NCI-H446 treated with DMSO at 0.1 percent for 48 hours (cell line): ENCODE results near the gene CHRDL2.
A peak's percentile ranks its signal among the peaks of the same experiment; 100 is the strongest.
"Not testable (repeated sequence)": the region's sequence is repeated elsewhere in the genome, so short reads cannot be mapped to it uniquely, and the experiment has no call there.

Experiments
- DNase-seq: peaks from one replicate; lab custom pipeline; 2025; lab: John Stamatoyannopoulos, UW

CHRDL2 gene, protein sequence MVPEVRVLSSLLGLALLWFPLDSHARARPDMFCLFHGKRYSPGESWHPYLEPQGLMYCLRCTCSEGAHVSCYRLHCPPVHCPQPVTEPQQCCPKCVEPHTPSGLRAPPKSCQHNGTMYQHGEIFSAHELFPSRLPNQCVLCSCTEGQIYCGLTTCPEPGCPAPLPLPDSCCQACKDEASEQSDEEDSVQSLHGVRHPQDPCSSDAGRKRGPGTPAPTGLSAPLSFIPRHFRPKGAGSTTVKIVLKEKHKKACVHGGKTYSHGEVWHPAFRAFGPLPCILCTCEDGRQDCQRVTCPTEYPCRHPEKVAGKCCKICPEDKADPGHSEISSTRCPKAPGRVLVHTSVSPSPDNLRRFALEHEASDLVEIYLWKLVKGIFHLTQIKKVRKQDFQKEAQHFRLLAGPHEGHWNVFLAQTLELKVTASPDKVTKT

DNA sequence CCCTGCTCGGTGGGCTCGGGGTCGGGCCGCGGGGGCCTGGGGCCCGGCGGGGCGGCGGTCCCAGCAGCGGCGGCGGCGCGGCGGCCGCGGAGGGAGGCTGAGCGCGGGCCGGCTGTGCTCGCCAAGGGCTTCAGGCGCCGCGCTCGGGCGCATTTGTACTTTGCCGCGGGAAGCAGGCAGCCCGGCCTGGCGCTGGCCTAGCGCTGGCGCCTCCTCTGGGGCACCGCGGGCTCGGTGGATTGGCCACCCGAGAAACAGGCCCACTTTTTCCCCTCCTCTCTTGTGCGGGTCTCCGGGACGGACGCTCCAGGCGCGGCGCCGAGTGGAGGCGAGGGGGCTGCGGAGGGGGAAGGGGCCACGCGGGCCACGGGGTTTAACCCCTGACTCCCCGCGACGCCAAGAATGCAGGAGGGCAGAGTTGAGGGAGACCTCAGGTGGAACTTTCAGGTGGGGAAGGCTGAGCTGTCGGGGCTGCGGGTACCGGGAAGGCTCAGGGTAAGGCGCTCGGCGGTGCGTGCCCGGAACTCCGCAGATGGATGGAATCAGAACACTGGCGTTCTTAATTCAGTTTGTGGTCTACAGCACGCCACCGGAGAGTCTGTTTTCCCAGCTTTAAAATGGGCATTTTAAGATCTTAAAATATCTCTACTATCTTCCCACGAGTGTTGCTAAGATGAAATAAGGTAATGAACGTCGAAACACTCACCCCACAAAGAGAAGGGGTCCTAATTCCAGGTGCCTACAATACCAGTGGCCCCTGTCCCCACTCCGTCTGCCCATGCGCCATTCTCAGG, at the start of gene CHRDL2:
TSS of gene CHRDL2 (minus strand) at position 126 of the 794 bp plus-strand sequence. CDS start 538 bp downstream, outside the sequence.
- DNase-seq, result no peak

DNA sequence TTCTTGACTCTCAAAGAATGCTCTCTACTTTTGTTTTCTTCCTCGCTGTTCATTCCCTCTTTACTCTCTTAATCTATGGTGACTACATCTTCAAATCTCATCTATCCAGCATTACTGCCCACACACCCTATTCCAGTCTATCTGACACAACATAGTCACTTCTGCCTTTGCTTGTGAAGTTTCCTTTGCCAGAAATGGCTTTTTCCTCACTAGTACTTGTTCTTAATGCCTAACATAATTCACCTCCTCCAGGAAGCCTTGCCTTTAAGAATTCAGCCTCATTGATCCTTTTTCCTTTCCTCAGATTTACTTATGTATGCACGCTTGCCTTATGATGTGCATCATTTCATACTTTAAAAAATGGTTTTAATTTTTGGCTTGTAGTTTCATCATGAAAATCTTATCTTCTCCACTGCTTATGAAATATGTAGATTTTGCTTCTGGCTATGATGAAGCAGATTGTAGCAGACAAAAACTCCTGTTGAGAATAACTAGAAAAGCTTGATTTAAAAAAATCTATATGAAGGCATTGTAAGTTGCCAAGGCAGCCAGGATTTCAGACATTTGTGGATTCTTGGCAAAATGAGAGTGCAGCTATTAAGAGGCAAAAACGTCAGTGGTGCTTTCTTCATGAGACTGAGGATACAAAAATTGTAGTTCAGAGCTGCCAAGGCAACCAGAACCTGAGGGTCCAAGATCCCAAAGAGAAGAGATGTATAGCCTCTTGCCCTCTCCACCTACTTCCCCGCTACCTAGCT, 49.2 kb upstream of the CHRDL2 start:
- no peak for DNase-seq

GRCh38 chr11:74778581-74778980, 47.4 kb upstream of the CHRDL2 start:
- DNase-seq, result no peak

- no peak for DNase-seq
Measured at GRCh38 chr11:74777877-74778276, 46.7 kb upstream of the CHRDL2 start.

- no peak for DNase-seq
Measured at GRCh38 chr11:74777038-74777437, 45.8 kb upstream of the CHRDL2 start.

DNA sequence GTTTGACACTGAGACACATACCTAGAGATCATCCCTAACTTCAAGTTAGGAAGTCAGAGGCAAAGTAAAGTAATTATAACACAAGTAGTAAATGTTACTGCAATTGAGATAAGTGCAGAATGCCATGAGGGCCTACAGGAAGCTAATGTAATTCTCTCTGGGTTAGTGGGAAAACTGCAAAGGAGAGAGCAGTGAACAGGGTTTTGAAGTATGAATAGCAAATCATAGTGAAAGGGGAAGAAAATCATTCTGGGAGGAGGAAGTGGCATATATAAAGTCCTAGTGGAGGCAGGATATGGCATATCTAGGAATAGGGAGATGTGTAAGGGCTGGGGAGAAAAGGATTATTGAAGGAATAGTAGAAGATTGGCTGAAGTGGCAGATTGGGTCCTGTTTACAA, 45.3 kb upstream of the CHRDL2 start:
- no peak for DNase-seq

DNA sequence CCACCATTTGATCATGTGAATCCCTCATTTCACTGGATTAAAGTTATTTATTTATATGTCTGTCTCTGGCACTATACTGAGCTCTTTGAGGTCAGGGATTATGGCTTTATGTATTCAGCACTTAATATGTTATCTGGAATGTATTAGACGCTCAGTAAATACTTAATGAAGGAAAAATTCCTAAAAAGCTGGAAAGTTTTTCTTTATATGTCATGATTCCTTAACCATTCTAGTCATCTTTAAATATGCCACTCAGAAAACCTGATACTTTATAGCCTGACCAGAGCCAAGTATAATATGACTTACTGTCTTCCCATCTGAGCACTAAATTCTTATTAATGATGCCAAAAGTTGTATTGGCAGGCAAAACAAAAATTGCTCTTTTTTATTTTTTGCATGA, 44.5 kb upstream of the CHRDL2 start:
- peak; percentile 27 for DNase-seq

GRCh38 chr11:74773476-74773875, 42.2 kb upstream of the CHRDL2 start:
- DNase-seq, result no peak

DNA sequence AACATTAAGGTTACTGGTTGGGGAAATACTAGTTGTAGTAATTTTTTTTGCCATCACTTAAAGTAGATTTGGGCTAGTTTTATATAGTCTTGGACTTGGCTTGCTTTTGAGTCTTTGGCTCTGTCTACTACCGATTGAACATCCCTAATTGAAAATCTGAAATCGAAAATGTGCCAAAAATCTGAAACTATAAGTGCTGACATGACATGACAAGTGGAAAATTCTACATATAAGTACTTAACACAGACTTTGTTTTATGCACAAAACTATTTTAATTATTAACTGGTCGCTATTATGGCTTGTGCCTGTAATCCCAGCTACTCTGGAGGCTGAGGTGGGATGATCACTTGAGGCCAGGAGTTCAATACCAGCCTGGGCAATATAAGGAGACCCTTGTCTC, 39.9 kb upstream of the CHRDL2 start:
- DNase-seq, result no peak

GRCh38 chr11:74770456-74770855, 39.2 kb upstream of the CHRDL2 start:
- no peak for DNase-seq

GRCh38 chr11:74769055-74769707, 38.0 kb upstream of the CHRDL2 start:
- DNase-seq, result no peak

DNA sequence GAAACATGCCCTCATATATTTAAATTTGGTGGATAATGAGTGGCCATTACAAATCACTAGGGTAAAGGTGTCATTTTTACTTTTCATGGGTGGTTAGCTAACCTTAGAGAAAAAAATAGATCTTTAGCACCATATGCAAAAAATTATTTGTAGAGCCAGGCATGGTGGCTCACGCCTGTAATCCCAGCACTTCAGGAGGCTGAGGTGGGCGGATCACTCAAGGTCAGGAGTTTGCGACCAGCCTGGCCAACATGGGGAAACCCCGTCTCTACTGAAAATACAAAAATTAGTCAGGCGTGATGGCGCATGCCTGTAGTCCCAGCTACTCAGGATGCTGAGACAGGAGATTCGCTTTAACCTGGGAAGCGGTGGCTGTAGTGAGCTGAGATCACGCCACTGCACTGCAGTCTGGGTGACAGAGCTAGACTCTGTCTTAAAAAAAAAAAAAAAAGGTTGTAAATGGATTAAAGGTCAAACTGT, 37.0 kb upstream of the CHRDL2 start:
- not testable (repeated sequence) for DNase-seq

- DNase-seq, result no peak
Measured at GRCh38 chr11:74766905-74767304, 35.7 kb upstream of the CHRDL2 start.

DNA sequence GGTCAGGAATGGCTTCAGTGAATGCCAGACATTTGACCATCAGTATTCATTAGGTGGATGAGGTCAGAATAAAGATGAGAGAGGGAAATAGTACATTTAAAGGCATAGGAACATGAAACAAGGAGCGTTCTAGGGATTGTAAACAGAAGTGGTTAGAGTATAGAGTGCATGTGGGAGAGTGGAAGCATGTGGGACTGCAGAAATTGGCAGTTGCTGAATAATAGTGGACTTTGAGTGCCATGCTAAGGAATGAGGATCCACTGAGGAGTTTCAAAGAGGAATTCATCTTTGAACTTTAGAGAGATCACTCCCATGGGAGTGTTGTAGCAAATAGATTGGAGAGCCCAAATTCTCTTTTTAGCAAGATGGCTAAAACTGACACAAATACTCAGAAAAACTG, 25.3 kb upstream of the CHRDL2 start:
- DNase-seq, result no peak

DNA sequence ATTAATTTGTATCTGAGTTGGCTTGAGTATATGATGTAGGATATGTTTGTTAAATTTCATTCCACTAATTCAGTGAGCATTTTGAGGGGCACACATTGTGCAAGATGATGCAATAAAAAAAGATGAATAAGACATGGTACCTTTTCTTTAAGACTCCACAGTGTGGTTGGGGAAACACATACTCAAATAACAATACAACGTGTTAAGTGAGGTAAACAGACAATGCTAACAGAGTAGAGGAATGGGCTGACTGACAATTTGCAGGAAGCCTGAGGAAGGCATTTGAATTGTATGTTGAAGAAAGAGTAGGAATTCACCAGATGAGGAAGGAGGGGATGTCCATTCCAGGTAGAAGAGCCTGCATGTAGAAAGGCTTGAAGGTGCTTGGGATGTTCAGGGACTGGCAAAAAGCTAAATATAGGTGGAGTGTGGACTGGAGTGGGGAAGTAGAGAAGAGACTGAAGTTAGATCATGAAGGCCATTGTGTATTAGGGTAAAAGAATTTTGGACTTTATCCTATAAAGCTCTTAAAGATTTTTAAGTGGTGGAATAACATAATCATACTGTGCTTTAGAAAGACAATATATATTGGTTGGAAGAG, 24.3 kb upstream of the CHRDL2 start:
- DNase-seq, result no peak

GRCh38 chr11:74754507-74755252, 23.5 kb upstream of the CHRDL2 start:
- DNase-seq, result no peak

GRCh38 chr11:74751303-74751702, 20.1 kb upstream of the CHRDL2 start:
- no peak for DNase-seq

DNA sequence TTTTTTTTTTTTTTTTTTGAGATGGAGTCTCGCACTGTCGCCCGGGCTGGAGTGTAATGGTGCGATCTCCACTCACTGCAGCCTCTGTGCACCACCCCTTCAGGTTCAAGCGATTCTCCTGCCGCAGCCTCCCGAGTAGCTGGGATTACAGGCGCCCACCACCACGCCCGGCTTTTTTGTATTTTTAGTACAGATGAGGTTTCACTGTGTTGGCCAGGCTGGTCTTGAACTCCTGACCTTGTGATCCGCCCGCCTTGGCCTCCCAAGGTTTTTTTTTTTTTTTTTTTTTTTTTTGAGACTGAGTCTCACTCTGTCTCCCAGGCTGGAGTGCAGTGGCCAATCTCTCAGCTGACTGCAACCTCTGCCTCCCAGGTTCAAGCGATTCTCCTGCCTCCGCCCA, 19.4 kb upstream of the CHRDL2 start:
- not testable (repeated sequence) for DNase-seq

DNA sequence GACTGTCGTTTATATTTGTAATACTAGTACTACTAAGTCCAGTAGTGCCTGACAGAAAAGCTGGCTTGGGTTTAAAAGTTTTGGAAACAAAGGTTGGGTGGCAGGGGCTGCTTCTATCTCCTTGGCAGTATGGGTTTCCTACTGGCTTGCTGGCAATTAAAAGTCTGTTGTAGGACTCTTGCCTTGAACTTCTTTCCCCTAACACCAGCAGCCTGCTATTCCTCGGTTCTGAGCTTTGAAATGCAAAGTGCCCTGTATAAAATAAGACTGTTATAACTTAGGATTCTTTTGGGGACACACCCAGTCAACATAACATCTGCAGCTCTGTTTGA, 18.7 kb upstream of the CHRDL2 start:
- DNase-seq, result no peak

- no peak for DNase-seq
Measured at GRCh38 chr11:74749127-74749964, 18.1 kb upstream of the CHRDL2 start.
